ENCODE measurements around the gene KDM7A. TPM values are rescaled to one million over a fixed set of nuclear protein-coding genes. Genes with fewer than 3 reads are reported as not detected.

Gene KDM7A
- total RNA-seq, 1 experiment from 2014 or later = 6.6 TPM

- Histone ChIP-seq H3T11ph (ENCODE audit: low read length) (no peak overlapping the region), H2BK12ac (ENCODE audit: insufficient read length, low read depth, low read length) (no peak overlapping the region), H3K56ac (ENCODE audit: insufficient read length, low read depth, low read length) (no peak overlapping the region), H3K79me2 (ENCODE audit: insufficient read depth, low read length) (no peaks in the 10 kb centered on the region), H4K8ac (replicated peaks; ENCODE audit: insufficient read length, low read depth, low read length) (no peak overlapping the region), H3K23me2 (ENCODE audit: insufficient read length, low read depth, low read length, poor library complexity, severe bottlenecking) (no peaks in the 10 kb centered on the region), H3K27ac (ENCODE audit: insufficient read length, low read depth, low read length) (no peak overlapping the region), H2AK5ac (ENCODE audit: insufficient read length, low read length) (no peak overlapping the region), H3K18ac (ENCODE audit: insufficient read length, low read depth, low read length) (no peak overlapping the region), H4K5ac (ENCODE audit: insufficient read length, low read depth, low read length) (no peak overlapping the region), H2BK5ac (ENCODE audit: insufficient read length, low read length) (no peak overlapping the region), H3K79me1 (ENCODE audit: insufficient read depth, low read depth, low read length, poor library complexity, severe bottlenecking) (no peaks in the 10 kb centered on the region), H3K4me1 (ENCODE audit: insufficient read depth, low read length) (peaks cover 3% of the 10 kb centered on the region; the same call in 1 of the 2 replicates), H3K23ac (ENCODE audit: insufficient read length, low read depth, low read length) (no peak overlapping the region), H3K27me3 (ENCODE audit: insufficient read depth, low read length) (no peaks in the 10 kb centered on the region), H4K91ac (ENCODE audit: insufficient read length, low read depth, low read length) (no peak overlapping the region), H3K9me3 (ENCODE audit: control insufficient read depth, low read depth, low read length) (no peaks in the 10 kb centered on the region), H2BK20ac (ENCODE audit: low read depth, low read length, poor library complexity, severe bottlenecking) (no peak overlapping the region), H2BK15ac (ENCODE audit: low read depth, low read length) (no peak overlapping the region), H3K9ac (ENCODE audit: extremely low read depth, insufficient read length, low read length) (no peak overlapping the region), H4K20me1 (ENCODE audit: control insufficient read depth, insufficient read depth, insufficient read length) (no peaks in the 10 kb centered on the region), H2BK120ac (ENCODE audit: low read depth, low read length, poor library complexity, severe bottlenecking) (no peak overlapping the region), H2AFZ (ENCODE audit: low read length) (no peak overlapping the region), H3K14ac (ENCODE audit: insufficient read depth, low read length) (no peak overlapping the region), H3K4me2 (ENCODE audit: insufficient read depth, insufficient read length, low read length) (no peak overlapping the region), H3K4ac (ENCODE audit: low read depth, low read length) (no peak overlapping the region)
- WGBS (ENCODE audit: extremely low coverage, insufficient read length, low lambda C conversion rate) = no CpG with 5 or more reads among the region's 1 CpG
- H3K27ac Mint-ChIP-seq = peak overlapping the region in 2 of 3 experiments; percentile 80 to 87; a peak in 2 of 7 replicates
- no peaks in the 10 kb centered on the region; a peak in 1 of 7 replicates for H3K36me3 Mint-ChIP-seq (ENCODE audit: insufficient read depth in 1 of 3, low read depth in 3 of 3)
- H3K4me1 Mint-ChIP-seq = peaks cover 32 to 42% of the 10 kb centered on the region in 2 experiments
- no peak for DNase-seq
- H3K9me3 Mint-ChIP-seq = no peaks in the 10 kb centered on the region
- no peaks in the 10 kb centered on the region for H3K27me3 Mint-ChIP-seq (ENCODE audit: low read depth)
- H3K4me3 Mint-ChIP-seq = no peak overlapping the region
- TF ChIP-seq CTCF (conservative IDR thresholded peaks at IDR 0.05) = no peak
Measured at GRCh38 chr7:140161047-140161446, 15.7 kb downstream of the KDM7A start.

Data from H9 (cell line).